Measurements from ENCODE around the gene IGDCC3.

The IGDCC3 gene

DNA sequence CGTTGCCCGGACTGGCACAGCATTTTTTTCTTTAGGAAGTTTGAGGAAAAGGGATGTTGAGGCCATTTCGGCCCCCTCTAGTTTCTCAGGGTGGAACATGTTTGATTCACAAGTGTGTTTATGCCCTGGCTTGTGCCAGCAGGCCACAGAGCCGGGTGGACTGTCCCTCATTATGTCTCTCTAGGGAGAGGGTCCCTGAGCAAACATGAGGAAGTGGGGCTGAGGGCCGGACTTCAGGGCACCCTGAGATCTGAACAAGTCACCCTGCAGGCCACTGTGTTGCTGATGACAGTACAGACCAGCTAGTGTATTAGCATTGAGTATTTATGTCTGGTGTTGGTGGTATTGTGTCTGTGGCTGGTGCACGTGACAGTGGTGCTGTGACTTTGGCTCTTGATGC, 38.4 kb downstream of the IGDCC3 start:
- TF ChIP-seq, protein P1, sequence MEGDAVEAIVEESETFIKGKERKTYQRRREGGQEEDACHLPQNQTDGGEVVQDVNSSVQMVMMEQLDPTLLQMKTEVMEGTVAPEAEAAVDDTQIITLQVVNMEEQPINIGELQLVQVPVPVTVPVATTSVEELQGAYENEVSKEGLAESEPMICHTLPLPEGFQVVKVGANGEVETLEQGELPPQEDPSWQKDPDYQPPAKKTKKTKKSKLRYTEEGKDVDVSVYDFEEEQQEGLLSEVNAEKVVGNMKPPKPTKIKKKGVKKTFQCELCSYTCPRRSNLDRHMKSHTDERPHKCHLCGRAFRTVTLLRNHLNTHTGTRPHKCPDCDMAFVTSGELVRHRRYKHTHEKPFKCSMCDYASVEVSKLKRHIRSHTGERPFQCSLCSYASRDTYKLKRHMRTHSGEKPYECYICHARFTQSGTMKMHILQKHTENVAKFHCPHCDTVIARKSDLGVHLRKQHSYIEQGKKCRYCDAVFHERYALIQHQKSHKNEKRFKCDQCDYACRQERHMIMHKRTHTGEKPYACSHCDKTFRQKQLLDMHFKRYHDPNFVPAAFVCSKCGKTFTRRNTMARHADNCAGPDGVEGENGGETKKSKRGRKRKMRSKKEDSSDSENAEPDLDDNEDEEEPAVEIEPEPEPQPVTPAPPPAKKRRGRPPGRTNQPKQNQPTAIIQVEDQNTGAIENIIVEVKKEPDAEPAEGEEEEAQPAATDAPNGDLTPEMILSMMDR (IDR thresholded peaks at IDR 0.05): no peak

DNA sequence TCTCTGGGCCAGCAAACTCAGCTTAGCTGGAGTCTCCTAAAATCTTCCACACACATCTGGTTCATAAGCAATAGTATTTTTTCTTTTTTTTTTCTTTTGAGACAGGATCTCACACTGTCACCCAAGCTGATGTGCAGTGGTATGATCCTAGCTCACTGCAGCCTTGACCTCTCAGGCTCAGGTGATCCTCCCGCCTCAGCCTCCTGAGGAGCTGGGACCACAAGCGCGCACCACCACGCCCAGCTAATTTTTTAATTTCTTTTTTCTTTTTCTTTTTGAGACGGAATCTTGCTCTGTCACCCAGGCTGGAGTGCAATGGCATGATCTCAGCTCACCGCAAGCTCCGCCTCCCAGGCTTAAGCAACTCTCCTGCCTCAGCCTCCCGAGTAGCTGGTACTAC, 39.0 kb downstream of the IGDCC3 start:
- TF ChIP-seq, protein P1 (IDR thresholded peaks at IDR 0.05): no peak

DNA sequence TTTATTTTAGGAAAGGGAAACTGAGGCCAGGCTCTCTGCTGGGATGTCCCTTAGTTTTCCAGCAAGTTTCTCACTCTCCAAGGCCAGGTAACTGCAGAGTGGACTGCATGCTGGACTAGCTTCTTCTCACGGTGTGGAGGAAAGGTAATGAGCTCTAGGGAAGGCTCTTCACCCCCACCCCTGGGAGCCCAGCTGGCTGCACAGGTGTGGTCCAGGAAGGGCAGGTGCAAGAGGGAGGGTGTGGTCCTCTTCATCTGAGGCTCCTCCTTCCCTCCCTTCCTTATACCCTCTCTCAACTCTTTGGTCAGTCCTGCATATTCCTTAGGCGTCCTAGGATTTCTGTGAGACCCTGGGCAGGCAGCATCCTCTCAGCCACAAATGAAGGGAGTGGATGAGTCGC, 39.4 kb downstream of the IGDCC3 start:
- TF ChIP-seq, protein P1 (IDR thresholded peaks at IDR 0.05): no peak

DNA sequence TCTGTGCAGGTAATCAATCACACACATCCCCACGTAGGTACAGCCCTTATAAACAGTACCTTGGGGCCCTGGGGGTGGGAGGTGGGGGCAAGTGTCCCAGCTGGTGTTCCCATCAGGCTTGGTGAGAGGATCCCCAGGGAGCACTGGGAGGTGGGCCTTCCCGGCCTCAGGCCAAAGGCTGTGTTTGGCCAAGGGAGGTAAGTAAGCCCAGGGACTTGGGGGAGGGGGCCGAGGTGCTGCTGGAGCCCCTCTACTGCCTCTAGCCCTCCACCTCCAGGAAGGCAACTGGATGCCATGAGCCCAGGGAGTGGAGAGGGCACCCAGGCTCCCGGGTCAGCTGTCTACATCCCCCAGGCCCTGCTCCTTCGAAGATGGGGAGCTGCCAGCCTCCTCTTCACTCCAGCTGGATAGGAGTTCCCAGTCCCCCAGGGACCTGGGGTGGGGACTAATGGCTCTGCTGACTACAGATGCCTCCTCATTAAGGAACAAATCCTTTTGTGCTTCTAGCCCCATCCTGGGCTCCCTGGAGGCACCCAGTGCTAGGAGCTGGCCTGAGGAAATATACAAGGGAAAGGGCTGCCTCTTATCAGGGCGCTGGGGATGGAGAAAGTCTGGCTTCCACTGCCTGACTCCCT, 40.2 kb downstream of the IGDCC3 start:
- TF ChIP-seq, protein P1 (IDR thresholded peaks at IDR 0.05): no peak

DNA sequence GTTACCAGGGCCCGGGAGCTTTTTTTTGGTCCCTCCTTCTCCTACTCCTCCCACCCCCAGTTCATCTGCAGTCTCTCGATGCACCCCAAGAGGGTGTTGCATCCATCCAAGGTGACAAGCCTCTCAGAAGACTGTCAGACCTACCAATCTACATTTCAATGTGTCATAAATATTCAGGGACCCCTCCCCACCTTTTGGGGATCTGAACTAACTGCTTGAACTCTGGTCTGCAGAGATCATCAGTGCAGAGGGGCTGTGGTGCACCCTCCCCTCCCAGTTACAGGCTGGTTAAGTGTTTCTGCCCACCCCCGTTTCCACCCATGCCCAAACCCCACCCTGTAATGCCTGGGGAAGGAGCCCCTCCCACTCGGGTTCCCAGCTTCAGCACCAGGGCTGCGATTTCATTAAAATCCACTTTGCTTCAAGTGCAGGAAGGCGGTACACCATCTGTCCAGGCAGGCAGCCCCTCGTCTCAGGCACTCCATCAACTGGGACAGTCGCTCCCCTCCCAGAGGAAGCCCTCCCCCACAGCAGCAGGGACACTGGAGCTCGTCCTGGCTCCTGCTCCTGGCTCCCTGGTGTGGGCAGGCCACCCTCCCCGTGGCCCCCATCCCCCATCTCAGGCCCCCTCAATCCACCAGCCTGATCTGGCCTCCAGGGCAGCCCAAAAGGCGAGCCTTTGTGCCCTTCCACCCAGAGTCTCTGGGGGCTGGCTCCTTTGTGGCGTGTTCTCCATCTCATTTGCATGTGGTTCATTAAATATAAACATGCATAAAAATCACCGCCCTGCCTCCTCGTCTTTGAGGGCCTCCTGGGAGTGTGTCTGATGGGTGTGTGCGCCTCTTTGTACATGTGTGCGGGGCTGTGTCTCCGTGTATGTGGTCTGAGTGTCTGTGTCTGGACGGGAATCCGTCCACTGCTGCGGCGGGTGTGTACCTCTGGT, 41.0 kb downstream of the IGDCC3 start:
- TF ChIP-seq, protein P1 (IDR thresholded peaks at IDR 0.05): no peak

DNA sequence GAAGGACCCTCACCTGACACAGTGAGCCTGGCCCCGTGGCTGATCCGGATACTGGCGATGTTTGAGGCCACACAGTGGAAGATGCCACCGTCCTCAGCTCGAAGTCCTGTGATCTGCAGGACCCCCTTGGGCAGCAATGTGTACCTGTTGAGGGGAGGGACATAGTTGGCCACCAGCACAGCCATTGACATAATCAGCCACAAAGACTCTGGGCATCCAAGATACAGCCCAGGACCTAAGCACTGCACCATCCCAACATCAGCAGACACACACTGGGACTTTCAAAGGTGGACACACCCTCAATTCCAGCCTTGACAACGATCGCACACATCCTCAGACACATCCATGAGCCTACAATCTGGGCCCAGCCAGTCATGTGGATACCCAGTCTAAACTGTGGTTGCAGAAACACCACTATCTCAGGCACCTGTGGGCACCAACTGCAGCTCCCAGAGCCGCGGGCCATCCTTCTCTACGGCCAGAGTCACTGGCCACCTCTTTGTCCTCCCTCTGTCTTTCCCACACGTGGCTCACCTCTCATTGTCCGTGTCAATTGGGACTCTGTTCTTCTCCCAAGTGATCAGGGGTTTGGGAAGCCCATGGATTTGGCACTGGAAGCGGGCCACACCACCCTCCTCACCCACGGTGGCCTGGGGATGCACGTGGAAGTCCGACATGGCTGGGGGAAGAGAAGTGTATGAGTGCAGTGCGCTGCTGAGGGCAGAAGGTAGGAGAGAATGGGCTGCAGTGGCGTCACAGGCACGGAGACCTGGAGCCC, 42.3 kb downstream of the IGDCC3 start:
- TF ChIP-seq, protein P1 (IDR thresholded peaks at IDR 0.05): no peak

DNA sequence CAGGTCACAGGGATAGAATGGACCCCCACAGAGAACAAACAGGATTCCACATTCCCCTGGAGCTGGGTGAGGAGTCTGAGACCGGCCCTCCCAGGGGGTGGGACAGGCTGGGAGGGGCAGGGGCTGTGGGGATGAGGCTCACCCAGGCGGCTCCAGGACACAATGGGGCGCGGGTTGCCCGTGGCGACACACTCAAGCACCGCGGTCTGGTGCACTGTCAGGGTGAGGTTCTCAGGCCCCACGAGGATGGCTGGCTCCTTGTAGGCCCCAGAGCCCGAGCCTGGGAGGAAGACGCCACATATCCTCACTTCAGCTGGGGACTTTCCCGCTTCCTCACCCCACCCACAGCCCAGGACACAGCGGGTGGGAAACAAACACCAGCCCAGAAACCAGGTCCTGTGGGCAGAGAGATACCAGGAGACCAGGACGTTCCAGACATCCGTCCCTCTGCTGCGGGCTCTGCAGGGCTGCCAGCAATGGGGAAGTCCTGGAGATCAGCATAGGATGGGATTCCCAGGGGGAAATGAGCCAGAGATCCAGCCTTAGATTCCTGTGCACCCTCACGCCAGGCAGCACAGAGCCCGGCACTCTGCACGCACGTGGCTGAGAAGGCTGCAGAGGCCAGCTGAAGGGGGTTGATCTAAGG, 43.1 kb downstream of the IGDCC3 start:
- TF ChIP-seq, protein P1 (IDR thresholded peaks at IDR 0.05): no peak
